ENCODE results near the gene TNS1.

Gene TNS1

DNA sequence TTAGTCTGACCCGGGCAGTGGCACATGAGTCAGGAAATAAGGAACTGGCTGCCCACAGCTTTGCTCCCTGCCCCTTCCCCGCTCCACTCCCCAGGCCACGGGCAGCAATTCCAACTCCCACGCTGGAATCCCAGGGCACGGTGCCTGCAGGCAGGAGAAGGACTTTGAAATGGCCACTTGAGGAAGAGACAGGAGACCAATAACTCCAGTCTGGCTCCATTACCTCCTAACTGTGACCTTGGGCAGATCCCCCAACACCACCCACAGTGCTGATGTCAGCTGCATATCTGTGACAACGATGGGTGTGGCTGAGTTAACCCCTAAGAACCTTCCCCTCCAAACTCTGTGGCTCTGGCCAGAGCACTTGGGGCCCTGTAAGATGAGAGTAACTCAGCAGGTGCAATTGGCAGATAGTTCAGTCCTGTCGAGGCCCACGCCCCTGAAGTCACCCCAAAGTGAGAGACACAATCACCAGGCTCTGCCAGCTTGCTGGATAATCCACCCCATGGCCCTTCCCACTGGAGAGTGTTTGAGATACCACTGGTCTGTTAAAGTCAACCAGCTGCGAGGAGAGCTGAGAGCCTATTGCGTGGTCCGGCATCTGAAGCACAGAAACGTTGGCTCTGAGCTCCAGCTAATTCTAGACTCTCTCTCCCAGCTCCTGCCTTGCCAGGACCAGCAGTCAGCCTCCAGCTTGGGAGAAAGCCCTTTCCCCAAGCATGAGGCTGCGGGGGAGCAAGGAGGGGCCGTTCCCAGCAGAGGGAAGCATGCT, 175.2 kb downstream of the TNS1 start:
- Histone ChIP-seq H3K27me3 (replicated peaks; ENCODE audit: insufficient read depth, low read length) (no peaks in the 10 kb centered on the region), H3K4me3 (ENCODE audit: low read length) (no peak overlapping the region), H3K36me3 (replicated peaks; ENCODE audit: insufficient read depth, low read length) (no peaks in the 10 kb centered on the region), H3F3A (ENCODE audit: insufficient read depth, low read length) (no peaks in the 10 kb centered on the region), H3K79me2 (ENCODE audit: low read length) (no peaks in the 10 kb centered on the region), H3K9me3 (replicated peaks; ENCODE audit: insufficient read depth, low read length) (no peaks in the 10 kb centered on the region), H3K4me2 (ENCODE audit: low read depth, low read length) (no peak overlapping the region), H3K4me1 (ENCODE audit: low read length) (no peaks in the 10 kb centered on the region), H4K20me1 (ENCODE audit: insufficient read depth, low read length) (no peaks in the 10 kb centered on the region), H2AFZ (ENCODE audit: low read length) (no peak overlapping the region), H3K9me2 (replicated peaks; ENCODE audit: insufficient read depth, low read length) (no peaks in the 10 kb centered on the region), H3K27ac (ENCODE audit: low read length) (no peak overlapping the region), H3K9ac (ENCODE audit: low read length) (no peak overlapping the region)
- no peak for DNase-seq
- TF ChIP-seq, protein P1, sequence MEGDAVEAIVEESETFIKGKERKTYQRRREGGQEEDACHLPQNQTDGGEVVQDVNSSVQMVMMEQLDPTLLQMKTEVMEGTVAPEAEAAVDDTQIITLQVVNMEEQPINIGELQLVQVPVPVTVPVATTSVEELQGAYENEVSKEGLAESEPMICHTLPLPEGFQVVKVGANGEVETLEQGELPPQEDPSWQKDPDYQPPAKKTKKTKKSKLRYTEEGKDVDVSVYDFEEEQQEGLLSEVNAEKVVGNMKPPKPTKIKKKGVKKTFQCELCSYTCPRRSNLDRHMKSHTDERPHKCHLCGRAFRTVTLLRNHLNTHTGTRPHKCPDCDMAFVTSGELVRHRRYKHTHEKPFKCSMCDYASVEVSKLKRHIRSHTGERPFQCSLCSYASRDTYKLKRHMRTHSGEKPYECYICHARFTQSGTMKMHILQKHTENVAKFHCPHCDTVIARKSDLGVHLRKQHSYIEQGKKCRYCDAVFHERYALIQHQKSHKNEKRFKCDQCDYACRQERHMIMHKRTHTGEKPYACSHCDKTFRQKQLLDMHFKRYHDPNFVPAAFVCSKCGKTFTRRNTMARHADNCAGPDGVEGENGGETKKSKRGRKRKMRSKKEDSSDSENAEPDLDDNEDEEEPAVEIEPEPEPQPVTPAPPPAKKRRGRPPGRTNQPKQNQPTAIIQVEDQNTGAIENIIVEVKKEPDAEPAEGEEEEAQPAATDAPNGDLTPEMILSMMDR (IDR thresholded peaks at IDR 0.05; ENCODE audit: low read length): no peak
- TF ChIP-seq EZH2phosphoT487 (IDR thresholded peaks at IDR 0.05; ENCODE audit: low read length): no peak
- no peak for TF ChIP-seq EZH2 (optimal IDR thresholded peaks at IDR 0.05; ENCODE audit: low read depth, low read length)

DNA sequence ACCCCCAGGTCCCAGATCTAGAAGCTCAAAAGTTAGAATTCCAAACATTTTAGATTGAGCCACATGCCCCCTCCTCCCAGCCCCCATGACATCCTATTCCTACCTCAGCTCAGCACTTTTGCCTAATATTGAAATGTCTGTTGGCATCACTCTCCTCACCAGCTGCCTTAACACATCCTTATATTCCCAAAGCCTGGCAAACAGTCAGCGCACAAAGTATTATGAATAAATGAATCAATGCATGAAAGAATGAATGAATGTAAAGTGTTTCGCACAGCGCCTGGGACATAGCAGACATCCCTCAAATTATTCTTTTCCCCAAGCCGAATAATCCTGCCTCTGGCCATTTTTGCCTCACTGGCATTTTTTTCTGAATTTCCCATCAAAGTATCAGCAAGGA, 175.8 kb downstream of the TNS1 start:
- H3K9ac ChIP-seq (ENCODE audit: low read length): no peak overlapping the region
- no peaks in the 10 kb centered on the region for H4K20me1 ChIP-seq (ENCODE audit: insufficient read depth, low read length)
- no peak for DNase-seq
- H3K4me3 ChIP-seq (ENCODE audit: low read length): no peak overlapping the region
- H3K79me2 ChIP-seq (ENCODE audit: low read length): no peaks in the 10 kb centered on the region
- no peaks in the 10 kb centered on the region for H3K4me1 ChIP-seq (ENCODE audit: low read length)
- TF ChIP-seq EZH2phosphoT487 (IDR thresholded peaks at IDR 0.05; ENCODE audit: low read length) (no peak), EZH2 (optimal IDR thresholded peaks at IDR 0.05; ENCODE audit: low read depth, low read length) (no peak)
- TF ChIP-seq, protein P1 (IDR thresholded peaks at IDR 0.05; ENCODE audit: low read length): no peak
- H3K9me3 ChIP-seq (replicated peaks; ENCODE audit: insufficient read depth, low read length): no peaks in the 10 kb centered on the region
- no peaks in the 10 kb centered on the region for H3K27me3 ChIP-seq (replicated peaks; ENCODE audit: insufficient read depth, low read length)
- H3F3A ChIP-seq (ENCODE audit: insufficient read depth, low read length): no peaks in the 10 kb centered on the region
- H3K36me3 ChIP-seq (replicated peaks; ENCODE audit: insufficient read depth, low read length): no peaks in the 10 kb centered on the region
- H3K4me2 ChIP-seq (ENCODE audit: low read depth, low read length): no peak overlapping the region
- H3K9me2 ChIP-seq (replicated peaks; ENCODE audit: insufficient read depth, low read length): no peaks in the 10 kb centered on the region
- no peak overlapping the region for H3K27ac ChIP-seq (ENCODE audit: low read length)
- H2AFZ ChIP-seq (ENCODE audit: low read length): no peak overlapping the region

DNA sequence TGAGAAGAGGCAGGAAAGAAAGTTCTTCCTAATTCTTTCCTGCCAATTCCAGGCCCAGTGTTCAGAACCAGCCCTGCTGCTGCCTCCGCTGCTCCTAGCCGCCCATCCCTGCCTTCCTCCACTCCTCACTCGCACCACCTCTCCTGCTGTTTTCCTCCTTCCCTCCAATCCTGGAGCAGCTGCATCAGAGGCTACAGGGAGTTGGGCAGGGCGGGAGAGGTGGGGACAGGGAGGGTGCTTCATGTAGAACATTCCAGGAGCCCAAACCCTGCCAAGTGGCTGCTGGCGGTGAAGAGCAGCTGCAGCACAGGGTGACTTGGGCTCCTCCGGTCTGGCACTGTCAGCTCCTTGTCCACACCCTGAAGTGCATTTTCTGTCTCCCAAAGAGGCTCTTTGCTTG, 176.3 kb downstream of the TNS1 start:
- Histone ChIP-seq H3F3A (ENCODE audit: insufficient read depth, low read length) (no peaks in the 10 kb centered on the region), H3K4me2 (ENCODE audit: low read depth, low read length) (no peak overlapping the region), H3K9me2 (replicated peaks; ENCODE audit: insufficient read depth, low read length) (no peaks in the 10 kb centered on the region), H3K4me1 (ENCODE audit: low read length) (no peaks in the 10 kb centered on the region), H3K9ac (ENCODE audit: low read length) (no peak overlapping the region), H4K20me1 (ENCODE audit: insufficient read depth, low read length) (no peaks in the 10 kb centered on the region), H3K36me3 (replicated peaks; ENCODE audit: insufficient read depth, low read length) (no peaks in the 10 kb centered on the region), H3K27ac (ENCODE audit: low read length) (no peak overlapping the region), H2AFZ (ENCODE audit: low read length) (no peak overlapping the region), H3K9me3 (replicated peaks; ENCODE audit: insufficient read depth, low read length) (no peaks in the 10 kb centered on the region), H3K79me2 (ENCODE audit: low read length) (no peaks in the 10 kb centered on the region), H3K4me3 (ENCODE audit: low read length) (no peak overlapping the region), H3K27me3 (replicated peaks; ENCODE audit: insufficient read depth, low read length) (no peaks in the 10 kb centered on the region)
- DNase-seq: no peak
- TF ChIP-seq, protein P1 (IDR thresholded peaks at IDR 0.05; ENCODE audit: low read length): no peak
- TF ChIP-seq EZH2phosphoT487 (IDR thresholded peaks at IDR 0.05; ENCODE audit: low read length): no peak
- TF ChIP-seq EZH2 (optimal IDR thresholded peaks at IDR 0.05; ENCODE audit: low read depth, low read length): no peak

Data from MM.1S (cell line).